ENCODE measurements around the gene FOXD3.
A peak's percentile ranks its signal among the peaks of the same experiment; 100 is the strongest.

The FOXD3 gene

GRCh38 chr1:63317817-63318152 is 4.6 kb upstream of the FOXD3 start:
- Histone ChIP-seq H3K4me1 (ENCODE audit: insufficient read depth, poor library complexity, severe bottlenecking) (no peaks in the 10 kb centered on the region), H3K27ac (ENCODE audit: poor library complexity, severe bottlenecking) (no peak overlapping the region), H3K4me3 (ENCODE audit: severe bottlenecking) (peak overlapping the region; percentile 43), H3K36me3 (ENCODE audit: low read depth) (no peaks in the 10 kb centered on the region), H3K27me3 (ENCODE audit: insufficient read depth, poor library complexity, severe bottlenecking) (peaks cover 57% of the 10 kb centered on the region), H3K9me3 (ENCODE audit: severe bottlenecking) (no peaks in the 10 kb centered on the region)
- no peak for ATAC-seq (ENCODE audit: low read depth)
- no peak for TF ChIP-seq CTCF (IDR thresholded peaks at IDR 0.05; ENCODE audit: poor library complexity, severe bottlenecking)
- DNase-seq (ENCODE audit: low spot score): no peak

- no peaks in the 10 kb centered on the region for H3K36me3 ChIP-seq (ENCODE audit: low read depth)
- no peaks in the 10 kb centered on the region for H3K4me1 ChIP-seq (ENCODE audit: insufficient read depth, poor library complexity, severe bottlenecking)
- H3K27ac ChIP-seq (ENCODE audit: poor library complexity, severe bottlenecking): no peak overlapping the region
- no peak for TF ChIP-seq CTCF (IDR thresholded peaks at IDR 0.05; ENCODE audit: poor library complexity, severe bottlenecking)
- no peak overlapping the region for H3K4me3 ChIP-seq (ENCODE audit: severe bottlenecking)
- H3K9me3 ChIP-seq (ENCODE audit: severe bottlenecking): no peaks in the 10 kb centered on the region
- peaks cover 64% of the 10 kb centered on the region for H3K27me3 ChIP-seq (ENCODE audit: insufficient read depth, poor library complexity, severe bottlenecking)
- no peak for DNase-seq (ENCODE audit: low spot score)
- no peak for ATAC-seq (ENCODE audit: low read depth)
Measured at GRCh38 chr1:63318201-63318979, 4.0 kb upstream of the FOXD3 start.

GRCh38 chr1:63319046-63320021 is 3.0 kb upstream of the FOXD3 start:
- Histone ChIP-seq H3K9me3 (ENCODE audit: severe bottlenecking) (no peaks in the 10 kb centered on the region), H3K27ac (ENCODE audit: poor library complexity, severe bottlenecking) (no peak overlapping the region), H3K4me3 (ENCODE audit: severe bottlenecking) (no peak overlapping the region), H3K4me1 (ENCODE audit: insufficient read depth, poor library complexity, severe bottlenecking) (no peaks in the 10 kb centered on the region), H3K27me3 (ENCODE audit: insufficient read depth, poor library complexity, severe bottlenecking) (peaks cover 72% of the 10 kb centered on the region), H3K36me3 (ENCODE audit: low read depth) (no peaks in the 10 kb centered on the region)
- no peak for DNase-seq (ENCODE audit: low spot score)
- TF ChIP-seq CTCF (IDR thresholded peaks at IDR 0.05; ENCODE audit: poor library complexity, severe bottlenecking): no peak
- ATAC-seq (ENCODE audit: low read depth): no peak

- no peak for DNase-seq (ENCODE audit: low spot score)
- Histone ChIP-seq H3K4me3 (ENCODE audit: severe bottlenecking) (no peak overlapping the region), H3K27me3 (ENCODE audit: insufficient read depth, poor library complexity, severe bottlenecking) (peaks cover 77% of the 10 kb centered on the region)
Measured at GRCh38 chr1:63320022-63320721, 2.2 kb upstream of the FOXD3 start.

More at GRCh38 chr1:63320022-63320721, 2.2 kb upstream of the FOXD3 start:
- Histone ChIP-seq H3K36me3 (ENCODE audit: low read depth) (no peaks in the 10 kb centered on the region), H3K27ac (ENCODE audit: poor library complexity, severe bottlenecking) (no peak overlapping the region), H3K9me3 (ENCODE audit: severe bottlenecking) (no peaks in the 10 kb centered on the region), H3K4me1 (ENCODE audit: insufficient read depth, poor library complexity, severe bottlenecking) (no peaks in the 10 kb centered on the region)
- ATAC-seq (ENCODE audit: low read depth): no peak
- no peak for TF ChIP-seq CTCF (IDR thresholded peaks at IDR 0.05; ENCODE audit: poor library complexity, severe bottlenecking)

Measured in RWPE2 (cell line).